ENCODE results near the gene ZNF367. TPM values are rescaled to one million over a fixed set of nuclear protein-coding genes. Genes with fewer than 3 reads are reported as not detected.

The ZNF367 gene
- total and polyA plus RNA-seq, 9 of the 15 experiments (the other 6 are each of a cell fraction or from before 2014, with no cell fraction given), result 2.7 to 14.4 (median 10.0) TPM

GRCh38 chr9:96417051-96417586 lies 1.1 kb downstream of the ZNF367 start (continued):
- TF ChIP-seq TFE3 (CRISPR knock-in tag; IDR thresholded peaks at IDR 0.05) (peak; percentile 99), BCOR (IDR thresholded peaks at IDR 0.05) (no peak), HINFP (tag; conservative IDR thresholded peaks at IDR 0.05; ENCODE audit: low read depth) (no peak), ZNF766 (CRISPR knock-in tag; conservative IDR thresholded peaks at IDR 0.05) (no peak), CREB3 (tag; conservative IDR thresholded peaks at IDR 0.05; ENCODE audit: low read depth) (no peak), ESRRA (IDR thresholded peaks at IDR 0.05; ENCODE audit: borderline replicate concordance, low read depth) (no peak; the same call in 1 of the 2 replicates), RBM39 (optimal IDR thresholded peaks at IDR 0.05; ENCODE audit: low read depth, low read length) (no peak), PTRF (tag; IDR thresholded peaks at IDR 0.05) (no peak), MCM2 (IDR thresholded peaks at IDR 0.05; ENCODE audit: low read depth) (no peak), PKNOX1 (IDR thresholded peaks at IDR 0.05) (no peak; the same call in 1 of the 2 replicates)
- TF ChIP-seq, protein P1, sequence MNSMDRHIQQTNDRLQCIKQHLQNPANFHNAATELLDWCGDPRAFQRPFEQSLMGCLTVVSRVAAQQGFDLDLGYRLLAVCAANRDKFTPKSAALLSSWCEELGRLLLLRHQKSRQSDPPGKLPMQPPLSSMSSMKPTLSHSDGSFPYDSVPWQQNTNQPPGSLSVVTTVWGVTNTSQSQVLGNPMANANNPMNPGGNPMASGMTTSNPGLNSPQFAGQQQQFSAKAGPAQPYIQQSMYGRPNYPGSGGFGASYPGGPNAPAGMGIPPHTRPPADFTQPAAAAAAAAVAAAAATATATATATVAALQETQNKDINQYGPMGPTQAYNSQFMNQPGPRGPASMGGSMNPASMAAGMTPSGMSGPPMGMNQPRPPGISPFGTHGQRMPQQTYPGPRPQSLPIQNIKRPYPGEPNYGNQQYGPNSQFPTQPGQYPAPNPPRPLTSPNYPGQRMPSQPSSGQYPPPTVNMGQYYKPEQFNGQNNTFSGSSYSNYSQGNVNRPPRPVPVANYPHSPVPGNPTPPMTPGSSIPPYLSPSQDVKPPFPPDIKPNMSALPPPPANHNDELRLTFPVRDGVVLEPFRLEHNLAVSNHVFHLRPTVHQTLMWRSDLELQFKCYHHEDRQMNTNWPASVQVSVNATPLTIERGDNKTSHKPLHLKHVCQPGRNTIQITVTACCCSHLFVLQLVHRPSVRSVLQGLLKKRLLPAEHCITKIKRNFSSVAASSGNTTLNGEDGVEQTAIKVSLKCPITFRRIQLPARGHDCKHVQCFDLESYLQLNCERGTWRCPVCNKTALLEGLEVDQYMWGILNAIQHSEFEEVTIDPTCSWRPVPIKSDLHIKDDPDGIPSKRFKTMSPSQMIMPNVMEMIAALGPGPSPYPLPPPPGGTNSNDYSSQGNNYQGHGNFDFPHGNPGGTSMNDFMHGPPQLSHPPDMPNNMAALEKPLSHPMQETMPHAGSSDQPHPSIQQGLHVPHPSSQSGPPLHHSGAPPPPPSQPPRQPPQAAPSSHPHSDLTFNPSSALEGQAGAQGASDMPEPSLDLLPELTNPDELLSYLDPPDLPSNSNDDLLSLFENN (IDR thresholded peaks at IDR 0.05; ENCODE audit: low read depth in 2 of 2, low read length in 2 of 2), result 0 out of 4 replicates have a peak, but pooled peaks of 1 of the 2 experiments have one; percentile 21

Measured in K562 (cell line).